ENCODE data around the gene ALG2. TPM values are rescaled to one million over a fixed set of nuclear protein-coding genes. Genes with fewer than 3 reads are reported as not detected.

ALG2 gene
- total RNA-seq, 4 donors from 2014 or later: 23.8 to 31.1 (median 28.1) TPM

DNA sequence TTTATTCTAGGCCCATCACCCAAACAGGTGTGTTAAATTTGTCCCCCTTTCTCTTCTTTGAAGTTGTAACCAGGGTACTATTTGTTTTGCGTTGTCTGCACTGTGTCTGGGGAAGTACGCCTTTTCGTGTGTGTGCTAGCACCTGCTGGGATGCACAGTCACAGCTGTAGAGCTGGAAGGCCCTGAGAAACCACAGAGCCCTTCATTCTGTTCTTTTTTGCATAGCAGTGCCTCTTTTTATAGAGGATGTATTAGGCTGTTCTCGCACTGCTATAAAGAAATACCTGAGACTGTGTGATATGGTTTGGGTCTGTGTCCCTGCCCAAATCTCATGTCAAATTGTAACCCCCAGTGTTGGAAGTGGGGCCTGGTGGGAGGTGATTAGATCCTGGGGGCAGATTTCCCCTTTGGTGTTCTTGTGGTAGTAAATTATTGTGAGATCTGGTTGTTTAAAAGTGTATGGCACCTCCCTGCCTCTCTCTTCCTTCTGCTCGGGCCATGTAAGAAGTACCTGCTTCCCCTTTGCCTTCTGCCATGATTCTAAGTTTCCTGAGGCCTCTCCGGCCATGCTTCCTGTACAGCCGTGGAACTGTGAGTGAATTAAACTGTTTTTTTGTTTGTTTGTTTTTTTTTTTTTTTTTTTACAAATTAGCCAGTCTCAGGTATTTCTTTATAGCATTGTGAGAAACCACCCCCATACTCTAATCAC lies 14.3 kb upstream of the ALG2 start:
- intact Hi-C loops (cut with DNase I; ENCODE audit: low total_unique reads): no loop called here
- H3K4me3 ChIP-seq (ENCODE audit: low read depth, poor library complexity, severe bottlenecking): no peak overlapping the region
- WGBS, 2 donors: 82 to 87% methylated on average over 7 of the region's 7 CpGs
- no peak for DNase-seq (ENCODE audit: low spot score in 2 of 2)
- no peak for TF ChIP-seq POLR2A (IDR thresholded peaks at IDR 0.05)
- TF ChIP-seq, protein P1, sequence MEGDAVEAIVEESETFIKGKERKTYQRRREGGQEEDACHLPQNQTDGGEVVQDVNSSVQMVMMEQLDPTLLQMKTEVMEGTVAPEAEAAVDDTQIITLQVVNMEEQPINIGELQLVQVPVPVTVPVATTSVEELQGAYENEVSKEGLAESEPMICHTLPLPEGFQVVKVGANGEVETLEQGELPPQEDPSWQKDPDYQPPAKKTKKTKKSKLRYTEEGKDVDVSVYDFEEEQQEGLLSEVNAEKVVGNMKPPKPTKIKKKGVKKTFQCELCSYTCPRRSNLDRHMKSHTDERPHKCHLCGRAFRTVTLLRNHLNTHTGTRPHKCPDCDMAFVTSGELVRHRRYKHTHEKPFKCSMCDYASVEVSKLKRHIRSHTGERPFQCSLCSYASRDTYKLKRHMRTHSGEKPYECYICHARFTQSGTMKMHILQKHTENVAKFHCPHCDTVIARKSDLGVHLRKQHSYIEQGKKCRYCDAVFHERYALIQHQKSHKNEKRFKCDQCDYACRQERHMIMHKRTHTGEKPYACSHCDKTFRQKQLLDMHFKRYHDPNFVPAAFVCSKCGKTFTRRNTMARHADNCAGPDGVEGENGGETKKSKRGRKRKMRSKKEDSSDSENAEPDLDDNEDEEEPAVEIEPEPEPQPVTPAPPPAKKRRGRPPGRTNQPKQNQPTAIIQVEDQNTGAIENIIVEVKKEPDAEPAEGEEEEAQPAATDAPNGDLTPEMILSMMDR (IDR thresholded peaks at IDR 0.05): no peak

DNA sequence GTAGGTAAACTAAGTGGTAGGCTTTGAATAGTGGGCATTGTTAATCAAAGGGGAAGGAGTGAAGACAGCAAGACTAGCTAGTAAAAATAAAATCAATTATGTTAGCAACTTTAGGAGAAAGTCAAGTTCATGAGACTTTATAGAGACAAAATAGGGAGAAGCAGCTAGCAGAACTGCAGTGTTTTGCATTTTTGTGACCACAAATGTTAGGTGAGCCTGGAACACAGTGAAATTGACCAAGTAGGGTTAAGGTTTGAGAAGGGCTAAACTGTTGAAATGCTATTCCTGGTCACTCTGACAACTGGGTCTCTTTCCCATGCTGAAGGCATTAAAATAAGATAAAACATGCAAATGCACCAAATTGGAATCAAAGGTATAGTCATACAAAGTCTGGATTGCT lies 13.3 kb upstream of the ALG2 start:
- intact Hi-C loops (cut with DNase I; ENCODE audit: low total_unique reads): no loop called here
- TF ChIP-seq, protein P1 (IDR thresholded peaks at IDR 0.05): no peak
- no peak for TF ChIP-seq POLR2A (IDR thresholded peaks at IDR 0.05)
- no peak overlapping the region for H3K4me3 ChIP-seq (ENCODE audit: low read depth, poor library complexity, severe bottlenecking)
- DNase-seq (ENCODE audit: low spot score in 2 of 2): no peak

DNA sequence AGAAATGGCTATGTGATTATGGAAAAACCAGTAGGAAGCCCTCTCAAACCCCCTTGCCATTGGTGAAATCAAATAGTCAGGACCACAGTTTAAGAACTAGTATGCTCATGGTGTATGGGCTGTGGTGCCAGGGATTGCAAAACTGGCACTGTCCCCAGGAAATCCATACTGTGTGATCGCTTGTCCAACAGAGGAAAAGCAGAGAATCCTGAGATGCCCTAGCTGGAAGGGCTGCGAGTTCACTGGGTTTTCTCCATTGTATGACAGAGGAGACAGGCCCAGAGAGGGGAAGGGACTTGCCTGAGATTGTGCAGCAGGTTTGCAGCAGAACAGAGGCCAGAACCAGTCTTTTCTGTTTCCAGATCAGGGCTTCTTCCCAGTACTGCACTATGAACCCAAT lies 12.9 kb upstream of the ALG2 start:
- DNase-seq (ENCODE audit: low spot score in 2 of 2): no peak
- WGBS, 2 donors: 96 to 97% methylated on average over 2 of the region's 2 CpGs
- H3K4me3 ChIP-seq (ENCODE audit: low read depth, poor library complexity, severe bottlenecking): no peak overlapping the region
- TF ChIP-seq, protein P1 (IDR thresholded peaks at IDR 0.05): no peak
- TF ChIP-seq POLR2A (IDR thresholded peaks at IDR 0.05): no peak
- intact Hi-C loops (cut with DNase I; ENCODE audit: low total_unique reads): no loop called here

DNA sequence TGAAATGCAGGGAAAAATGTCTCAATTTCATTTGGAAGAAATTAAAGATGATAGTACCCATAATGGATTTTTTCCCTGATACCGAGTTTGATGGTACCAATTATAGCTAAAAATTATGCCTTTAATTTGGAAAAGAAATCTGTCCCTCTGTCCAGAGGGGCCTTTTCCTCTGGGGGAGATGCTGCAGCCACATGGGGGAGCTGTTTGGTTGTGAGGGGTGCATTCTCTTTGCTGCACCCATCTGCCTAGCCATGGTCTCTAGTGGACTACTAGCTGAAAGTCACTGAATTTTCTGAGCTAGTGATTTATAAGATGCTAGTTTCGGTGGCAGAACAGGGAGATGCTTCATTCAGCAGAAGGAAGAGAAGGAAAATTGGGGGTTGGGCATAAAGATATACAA lies 10.0 kb upstream of the ALG2 start:
- DNase-seq (ENCODE audit: low spot score in 2 of 2): no peak
- 89 to 93% methylated on average over 2 of the region's 2 CpGs for WGBS, 2 donors
- intact Hi-C loops (cut with DNase I; ENCODE audit: low total_unique reads): no loop called here
- TF ChIP-seq, protein P1 (IDR thresholded peaks at IDR 0.05): no peak
- no peak for TF ChIP-seq POLR2A (IDR thresholded peaks at IDR 0.05)
- H3K4me3 ChIP-seq (ENCODE audit: low read depth, poor library complexity, severe bottlenecking): no peak overlapping the region

DNA sequence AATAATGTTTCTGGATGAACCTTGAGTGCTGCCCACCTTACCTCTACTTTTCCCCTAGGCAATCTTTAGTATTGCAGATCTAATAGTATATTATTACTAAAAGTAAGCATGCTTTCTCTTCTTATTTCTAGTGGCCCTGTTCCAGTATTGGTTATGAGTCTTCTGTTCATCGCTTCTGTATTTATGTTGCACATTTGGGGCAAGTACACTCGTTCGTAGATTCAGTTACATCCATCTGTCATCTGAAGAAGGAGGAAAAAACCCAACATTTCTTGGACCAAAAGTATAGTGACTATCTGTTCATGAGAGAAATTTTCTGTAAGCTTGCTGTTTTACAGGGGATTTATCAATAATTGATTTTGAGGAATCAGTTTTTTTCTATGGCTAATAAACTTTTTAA lies 8.5 kb upstream of the ALG2 start:
- TF ChIP-seq POLR2A (IDR thresholded peaks at IDR 0.05): no peak
- TF ChIP-seq, protein P1 (IDR thresholded peaks at IDR 0.05): no peak
- intact Hi-C loops (cut with DNase I; ENCODE audit: low total_unique reads): no loop called here
- no peak overlapping the region for H3K4me3 ChIP-seq (ENCODE audit: low read depth, poor library complexity, severe bottlenecking)
- no peak for DNase-seq (ENCODE audit: low spot score in 2 of 2)
- WGBS, 2 donors: 88 to 93% methylated on average over 3 of the region's 3 CpGs

DNA sequence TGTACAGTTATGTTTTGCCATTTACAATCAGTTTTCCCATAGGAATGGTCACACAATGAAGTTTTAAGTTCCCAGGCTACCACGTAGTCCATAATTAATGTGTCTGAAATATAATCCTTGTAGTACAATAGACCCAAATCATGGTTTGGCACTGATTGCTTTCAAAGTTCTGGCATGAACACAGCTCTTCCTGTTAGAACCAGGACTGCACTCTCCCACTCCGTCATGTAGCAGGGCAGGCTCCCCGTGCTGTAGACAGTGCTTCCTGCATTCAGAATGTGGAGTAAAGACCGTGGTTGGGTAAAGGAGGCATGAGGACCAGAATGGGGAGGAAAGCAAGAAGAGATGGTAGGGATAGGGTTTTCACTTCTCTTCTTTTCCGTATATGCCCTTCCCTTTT lies 4.3 kb upstream of the ALG2 start:
- intact Hi-C loops (cut with DNase I; ENCODE audit: low total_unique reads): no loop called here
- TF ChIP-seq, protein P1 (IDR thresholded peaks at IDR 0.05): no peak
- TF ChIP-seq POLR2A (IDR thresholded peaks at IDR 0.05): no peak

More for the DNA sequence above, 4.3 kb upstream of the ALG2 start:
- H3K4me3 ChIP-seq (ENCODE audit: low read depth, poor library complexity, severe bottlenecking): no peak overlapping the region
- no peak for DNase-seq (ENCODE audit: low spot score in 2 of 2)
- WGBS, 2 donors: 52 to 56% methylated on average over 5 of the region's 5 CpGs
